Stimulated activated memory B cell treated with anti-CD40 and anti-IgM and Interleukin-4, amounts not matched to agents 10 μg/mL and 1 μg/mL and 100 μg/mL, for 72 hours (primary cell): Measurements from ENCODE around the gene PIGS.
A peak's percentile ranks its signal among the peaks of the same experiment; 100 is the strongest.

Experiments used
- ATAC-seq: fragments of 150-1000 bp; cut with Tn5 transposase; 2 replicates; pipeline ENCODE4 v1.10.0; 2021
- H3K27ac Mint-ChIP-seq: one replicate; pipeline ENCODE4 v1.8.0; 2022; ENCODE audit warnings: mild to moderate bottlenecking, mixed read lengths
- H3K27me3 Mint-ChIP-seq: one replicate; pipeline ENCODE4 v1.8.0; 2022; ENCODE audit warnings: mixed read lengths
- H3K36me3 Mint-ChIP-seq: one replicate; pipeline ENCODE4 v1.8.0; 2022; ENCODE audit warnings: mixed read lengths
- H3K4me1 Mint-ChIP-seq: one replicate; pipeline ENCODE4 v1.8.0; 2022; ENCODE audit warnings: mixed read lengths
- H3K4me3 Mint-ChIP-seq: one replicate; pipeline ENCODE4 v1.8.0; 2022; ENCODE audit warnings: mild to moderate bottlenecking, moderate library complexity, mixed read lengths
- H3K9me3 Mint-ChIP-seq: one replicate; pipeline ENCODE4 v1.8.0; 2022; ENCODE audit warnings: mixed read lengths

Gene PIGS

DNA sequence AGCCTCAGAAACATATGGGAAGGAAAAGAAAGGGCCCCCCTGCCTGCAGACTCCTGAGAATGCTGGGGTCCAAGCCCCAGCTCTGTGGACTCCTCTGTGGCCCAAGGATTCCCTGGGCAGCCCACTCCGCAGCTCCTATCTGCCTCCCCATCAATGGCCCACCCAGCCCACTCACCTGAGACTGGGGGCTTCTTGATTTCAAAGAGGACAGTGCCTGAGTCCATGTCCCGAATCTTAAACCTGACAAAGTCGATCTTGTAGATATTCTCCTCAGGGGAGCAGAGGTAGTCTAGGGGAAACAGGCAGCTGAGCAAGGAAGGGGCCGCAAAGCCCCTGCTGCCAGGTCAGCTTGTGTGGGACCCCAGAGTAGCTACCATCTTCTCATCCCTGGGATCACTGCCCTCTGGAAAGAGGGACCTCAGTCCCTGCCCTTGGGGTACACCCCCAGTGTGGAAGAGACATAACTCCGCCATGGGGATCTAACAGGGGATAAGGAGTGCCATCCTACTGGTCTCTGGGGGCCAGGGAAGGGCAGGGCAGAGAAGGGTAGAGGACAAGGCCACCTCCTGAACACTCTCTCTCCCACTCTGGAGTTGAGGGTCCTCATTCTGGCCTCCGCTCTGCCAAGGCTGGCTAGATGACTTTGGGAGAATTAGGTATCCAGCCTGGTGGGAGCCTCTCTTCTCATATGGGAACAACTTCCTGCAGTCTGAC lies 22.8 kb downstream of the PIGS start:
- Mint-ChIP-seq H3K36me3 (peaks cover 18% of the 10 kb centered on the region), H3K4me1 (peaks cover 83% of the 10 kb centered on the region), H3K27me3 (no peaks in the 10 kb centered on the region)

DNA sequence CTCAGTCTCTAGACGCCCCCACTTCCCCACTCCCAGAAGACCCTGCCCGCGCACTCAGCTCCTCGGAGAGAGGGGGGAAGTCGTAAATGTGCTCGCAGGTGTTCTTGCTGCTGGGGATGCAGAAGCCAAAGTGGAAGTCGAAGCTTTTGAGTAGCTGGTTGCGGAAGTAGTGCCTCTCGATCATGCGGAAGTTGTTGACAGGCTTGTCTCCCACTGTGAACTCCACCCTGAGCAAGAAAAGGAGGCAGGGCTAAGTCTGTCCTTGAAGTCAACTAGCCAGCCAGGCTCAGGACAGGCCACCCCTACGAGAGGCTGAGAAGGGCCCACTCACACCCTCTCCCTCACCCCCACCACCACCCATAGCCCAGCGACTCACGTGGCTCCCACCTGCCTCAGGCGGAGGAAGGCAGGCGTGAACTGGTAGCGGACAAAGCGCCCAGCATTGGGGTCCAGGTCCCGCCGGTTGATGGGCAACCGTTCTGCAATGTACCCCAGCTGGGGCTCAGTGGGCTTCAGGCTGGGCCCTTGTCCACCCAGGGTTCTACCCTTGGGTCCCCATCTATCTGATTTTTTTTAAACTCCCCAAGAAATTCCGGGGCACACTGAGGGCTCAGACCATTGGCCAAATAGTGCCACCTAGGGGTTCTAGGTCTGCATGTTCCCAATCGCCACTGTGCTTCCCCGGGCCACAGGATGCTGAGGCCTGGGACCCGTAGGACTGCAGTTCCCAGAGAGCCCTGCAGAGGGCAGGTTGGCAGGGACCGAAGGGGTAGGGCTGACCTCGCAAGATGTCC lies 23.5 kb downstream of the PIGS start:
- H3K27ac Mint-ChIP-seq, result peak overlapping the region; percentile 86
- peaks cover 82% of the 10 kb centered on the region for H3K4me1 Mint-ChIP-seq
- peak; percentile 64 for ATAC-seq
- H3K27me3 Mint-ChIP-seq, result no peaks in the 10 kb centered on the region
- peak overlapping the region; percentile 38 for H3K4me3 Mint-ChIP-seq
- H3K36me3 Mint-ChIP-seq, result peaks cover 11% of the 10 kb centered on the region
- H3K9me3 Mint-ChIP-seq, result no peaks in the 10 kb centered on the region

More for the DNA sequence above, 22.8 kb downstream of the PIGS start:
- Mint-ChIP-seq H3K9me3 (no peaks in the 10 kb centered on the region), H3K4me3 (peak overlapping the region; percentile 38), H3K27ac (peak overlapping the region; percentile 86)
- no peak for ATAC-seq

DNA sequence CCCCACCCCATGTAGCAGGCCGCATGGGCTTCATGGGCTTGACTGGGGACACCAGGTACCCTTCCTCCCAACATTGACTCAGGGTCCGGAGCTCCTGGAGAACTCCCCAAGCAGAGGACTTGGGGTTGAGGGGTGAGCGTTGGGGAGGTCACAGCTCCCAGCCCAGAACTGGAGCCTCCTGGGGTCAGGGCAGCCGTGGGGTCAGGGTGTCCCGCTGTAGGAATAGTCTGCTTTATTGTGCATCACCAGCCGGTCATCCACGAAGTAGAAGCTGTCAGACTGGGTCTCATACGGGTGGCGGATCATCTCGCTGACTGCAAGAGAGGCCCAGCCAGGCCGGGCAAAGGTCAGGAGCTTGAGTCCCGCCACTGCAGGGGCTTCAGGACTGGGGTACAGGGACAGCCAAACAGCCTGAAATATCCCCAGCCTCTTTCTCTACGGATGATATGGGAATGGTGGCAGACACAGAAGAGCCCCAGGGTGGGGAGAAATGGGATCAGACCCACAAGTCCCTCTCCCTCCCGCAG lies 24.2 kb downstream of the PIGS start:
- Mint-ChIP-seq H3K27me3 (no peaks in the 10 kb centered on the region), H3K4me1 (peaks cover 78% of the 10 kb centered on the region), H3K27ac (peak overlapping the region; percentile 86), H3K9me3 (no peaks in the 10 kb centered on the region), H3K4me3 (peak overlapping the region; percentile 38), H3K36me3 (peaks cover 9% of the 10 kb centered on the region)
- ATAC-seq, result no peak

DNA sequence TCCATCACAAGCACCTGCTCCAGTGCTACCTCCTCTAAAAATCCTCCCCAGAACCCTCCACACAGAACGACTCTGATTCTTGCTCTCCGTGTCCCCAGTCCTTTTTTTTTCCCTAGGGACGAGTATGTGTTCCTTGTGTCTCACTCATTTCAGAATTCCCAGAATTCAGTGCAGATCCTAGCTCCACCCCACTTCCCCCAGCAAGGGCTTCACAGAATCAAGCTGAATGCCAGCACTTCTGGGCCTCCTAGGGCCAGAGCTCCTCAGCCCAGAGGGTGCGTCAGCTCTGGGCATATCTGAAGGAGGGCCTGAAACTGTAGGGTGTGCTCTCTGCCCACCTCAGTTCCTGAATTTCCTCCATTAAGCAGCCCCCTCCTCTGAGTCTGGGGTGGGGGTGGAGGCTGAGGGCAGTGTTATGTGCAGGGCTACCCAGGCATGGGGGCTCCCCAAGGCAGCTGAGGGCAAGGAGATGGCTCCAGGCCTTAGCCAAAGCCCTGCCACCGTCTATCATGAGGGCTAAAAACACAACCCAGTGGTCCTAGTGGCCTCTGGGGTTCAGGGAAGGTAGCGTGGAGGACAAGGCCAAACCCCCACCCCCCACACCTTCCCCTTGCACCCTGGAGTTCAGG lies 25.4 kb downstream of the PIGS start:
- Mint-ChIP-seq H3K4me3 (no peak overlapping the region), H3K27me3 (no peaks in the 10 kb centered on the region), H3K9me3 (no peaks in the 10 kb centered on the region), H3K36me3 (peaks cover 4% of the 10 kb centered on the region), H3K27ac (peak overlapping the region; percentile 8), H3K4me1 (peaks cover 65% of the 10 kb centered on the region)
- ATAC-seq, result no peak

DNA sequence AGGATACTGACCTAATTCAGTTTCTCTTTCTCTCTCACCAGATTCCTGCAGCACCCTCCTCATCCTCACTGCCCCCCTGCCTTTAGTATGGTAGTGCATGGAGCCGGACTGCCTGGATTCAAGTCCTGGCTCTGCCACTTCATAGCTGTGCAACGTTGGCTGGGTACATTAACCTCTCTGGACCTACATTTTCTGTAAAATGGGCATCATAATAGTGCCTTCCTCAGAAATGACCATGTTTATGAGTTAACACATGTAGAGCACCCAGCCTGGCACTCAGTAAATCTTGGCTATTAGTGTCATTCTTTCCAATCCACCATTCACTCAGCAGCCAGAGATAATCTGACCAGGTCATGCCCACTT lies 26.2 kb downstream of the PIGS start:
- Mint-ChIP-seq H3K27ac (no peak overlapping the region), H3K4me3 (no peak overlapping the region), H3K4me1 (peaks cover 57% of the 10 kb centered on the region), H3K9me3 (no peaks in the 10 kb centered on the region), H3K27me3 (no peaks in the 10 kb centered on the region), H3K36me3 (peaks cover 4% of the 10 kb centered on the region)
- no peak for ATAC-seq

DNA sequence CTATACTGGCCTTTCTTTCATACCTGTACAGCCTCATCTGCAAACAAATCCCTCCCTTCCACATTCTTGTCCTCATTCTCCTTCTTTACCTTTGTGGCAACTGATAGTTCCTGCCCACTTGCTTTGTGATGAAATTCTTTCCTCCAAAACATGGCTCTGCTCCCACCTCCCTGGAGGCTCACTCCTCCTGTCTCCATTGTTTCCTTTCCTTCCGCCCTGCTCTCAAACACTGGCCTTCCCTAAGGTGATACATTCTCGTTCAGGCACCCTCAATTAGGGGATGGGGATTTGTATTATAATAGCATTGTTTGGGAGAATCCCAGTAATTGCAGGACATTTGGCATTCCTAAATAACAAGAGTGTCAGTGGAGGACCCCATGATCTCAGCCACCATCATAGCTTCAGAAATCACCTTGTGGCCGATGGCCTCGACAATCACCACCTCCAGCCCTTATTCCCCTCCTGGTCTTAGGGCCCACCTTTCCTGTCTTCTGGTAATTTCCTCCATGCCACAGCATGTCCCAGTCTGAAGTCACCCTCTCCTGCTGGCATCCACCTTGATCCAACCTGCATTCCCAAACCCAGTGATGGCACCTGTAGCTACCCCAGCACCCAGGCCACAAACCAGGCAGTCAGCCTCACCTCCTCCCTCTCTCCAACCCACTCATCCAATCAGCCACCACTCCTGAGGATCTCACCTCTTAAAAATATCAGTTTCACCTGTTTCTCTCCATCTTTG lies 26.8 kb downstream of the PIGS start:
- Mint-ChIP-seq H3K4me3 (no peak overlapping the region), H3K27ac (no peak overlapping the region), H3K36me3 (peaks cover 4% of the 10 kb centered on the region), H3K9me3 (no peaks in the 10 kb centered on the region), H3K4me1 (peaks cover 52% of the 10 kb centered on the region), H3K27me3 (no peaks in the 10 kb centered on the region)
- ATAC-seq, result no peak

DNA sequence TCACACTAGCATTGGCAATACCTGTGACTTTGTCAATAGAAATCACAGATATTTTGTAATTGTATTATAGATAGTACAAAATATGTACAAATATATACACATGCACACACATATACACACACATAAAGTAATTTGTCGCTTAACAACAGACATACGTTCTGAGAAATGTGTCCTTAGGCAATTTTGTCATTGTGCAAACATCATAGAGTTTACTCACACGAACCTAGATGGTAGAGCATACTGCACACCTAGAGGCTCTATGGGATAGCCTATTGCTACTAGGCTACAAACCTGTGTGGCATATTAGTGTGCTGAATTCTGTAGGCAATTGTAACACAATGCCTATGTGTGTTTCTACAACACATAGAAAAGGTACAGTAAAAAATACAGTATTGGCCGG lies 29.9 kb downstream of the PIGS start:
- H3K4me1 Mint-ChIP-seq, result peaks cover 28% of the 10 kb centered on the region

DNA sequence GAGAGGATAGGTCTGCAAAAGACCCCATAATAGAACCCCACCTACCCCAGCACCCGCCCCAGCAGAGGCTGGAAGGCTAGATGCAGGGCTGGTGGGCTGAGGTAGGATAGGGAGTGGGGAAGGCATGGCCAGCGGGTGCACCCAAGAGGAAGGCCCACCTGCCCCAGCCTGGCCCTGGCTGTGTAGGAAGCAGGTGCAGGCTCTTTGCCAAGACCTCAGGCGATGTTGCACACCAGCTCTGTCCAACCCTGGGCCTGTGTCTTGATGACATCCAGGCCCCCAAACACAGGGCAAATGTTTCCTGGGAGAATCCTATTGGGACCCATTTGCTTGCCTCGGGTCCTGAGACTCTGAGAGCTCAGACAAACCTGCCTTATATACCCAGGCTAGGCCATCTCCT lies 31.1 kb downstream of the PIGS start:
- H3K4me3 Mint-ChIP-seq, result no peak overlapping the region
- ATAC-seq, result no peak
- peaks cover 23% of the 10 kb centered on the region for H3K4me1 Mint-ChIP-seq
- H3K36me3 Mint-ChIP-seq, result no peaks in the 10 kb centered on the region
- no peaks in the 10 kb centered on the region for H3K27me3 Mint-ChIP-seq
- no peak overlapping the region for H3K27ac Mint-ChIP-seq
- no peaks in the 10 kb centered on the region for H3K9me3 Mint-ChIP-seq

More for the DNA sequence above, 29.9 kb downstream of the PIGS start:
- Mint-ChIP-seq H3K36me3 (peaks cover 4% of the 10 kb centered on the region), H3K9me3 (no peaks in the 10 kb centered on the region), H3K27ac (no peak overlapping the region), H3K27me3 (no peaks in the 10 kb centered on the region), H3K4me3 (no peak overlapping the region)
- no peak for ATAC-seq

DNA sequence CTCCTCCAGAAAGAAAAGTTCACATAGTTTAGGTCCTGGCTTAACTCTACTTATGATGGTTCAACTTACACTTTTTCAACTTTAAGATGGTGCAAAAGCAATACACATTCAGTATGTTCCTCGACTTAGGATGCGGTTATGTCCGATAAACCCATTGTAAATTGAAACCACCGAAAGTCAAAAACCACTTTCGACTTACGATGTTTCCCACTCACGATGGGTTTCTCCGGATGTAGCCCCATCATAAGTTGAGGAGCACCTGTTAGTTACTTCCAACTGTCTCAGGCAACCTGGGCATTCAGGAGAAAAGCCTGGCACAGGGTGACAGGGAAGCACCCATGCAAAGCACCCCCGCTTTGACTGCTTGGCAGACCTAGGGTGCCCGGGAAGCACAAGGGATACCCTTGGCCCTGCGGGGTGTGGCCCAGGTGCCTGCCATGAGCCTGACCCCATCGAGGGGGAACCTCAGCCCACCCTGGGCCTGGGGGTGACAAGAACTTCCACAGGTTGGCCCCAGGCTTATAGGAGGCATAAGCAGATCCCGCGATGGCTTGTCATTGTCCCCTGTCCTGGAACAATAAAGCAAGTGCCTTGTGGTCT lies 32.9 kb downstream of the PIGS start:
- Mint-ChIP-seq H3K9me3 (no peaks in the 10 kb centered on the region), H3K4me1 (peaks cover 4% of the 10 kb centered on the region), H3K27me3 (no peaks in the 10 kb centered on the region), H3K36me3 (no peaks in the 10 kb centered on the region), H3K27ac (no peak overlapping the region), H3K4me3 (no peak overlapping the region)
- ATAC-seq, result no peak

DNA sequence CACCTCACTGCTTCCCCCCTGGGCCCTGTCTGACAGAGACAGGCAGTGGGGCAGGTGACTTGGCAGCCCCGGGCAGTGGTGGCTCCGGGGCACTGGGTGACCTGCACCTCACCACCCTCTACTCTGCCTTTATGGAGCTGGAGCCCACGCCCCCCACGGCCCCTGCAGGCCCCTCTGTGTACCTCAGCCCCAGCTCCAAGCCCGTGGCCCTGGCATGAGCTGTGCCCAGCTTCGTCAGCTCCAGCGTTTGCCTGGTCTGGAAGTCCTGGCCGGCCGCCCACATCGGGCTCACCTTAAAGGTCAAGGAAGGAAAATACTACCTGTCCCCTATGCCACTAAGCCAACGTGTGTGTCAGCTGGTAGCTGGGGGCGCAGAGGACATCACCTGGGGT lies 34.1 kb downstream of the PIGS start:
- no peak overlapping the region for H3K4me3 Mint-ChIP-seq
- no peak overlapping the region for H3K27ac Mint-ChIP-seq
- no peaks in the 10 kb centered on the region for H3K27me3 Mint-ChIP-seq
- H3K9me3 Mint-ChIP-seq, result no peaks in the 10 kb centered on the region
- no peak for ATAC-seq
- H3K4me1 Mint-ChIP-seq, result no peaks in the 10 kb centered on the region
- H3K36me3 Mint-ChIP-seq, result no peaks in the 10 kb centered on the region

DNA sequence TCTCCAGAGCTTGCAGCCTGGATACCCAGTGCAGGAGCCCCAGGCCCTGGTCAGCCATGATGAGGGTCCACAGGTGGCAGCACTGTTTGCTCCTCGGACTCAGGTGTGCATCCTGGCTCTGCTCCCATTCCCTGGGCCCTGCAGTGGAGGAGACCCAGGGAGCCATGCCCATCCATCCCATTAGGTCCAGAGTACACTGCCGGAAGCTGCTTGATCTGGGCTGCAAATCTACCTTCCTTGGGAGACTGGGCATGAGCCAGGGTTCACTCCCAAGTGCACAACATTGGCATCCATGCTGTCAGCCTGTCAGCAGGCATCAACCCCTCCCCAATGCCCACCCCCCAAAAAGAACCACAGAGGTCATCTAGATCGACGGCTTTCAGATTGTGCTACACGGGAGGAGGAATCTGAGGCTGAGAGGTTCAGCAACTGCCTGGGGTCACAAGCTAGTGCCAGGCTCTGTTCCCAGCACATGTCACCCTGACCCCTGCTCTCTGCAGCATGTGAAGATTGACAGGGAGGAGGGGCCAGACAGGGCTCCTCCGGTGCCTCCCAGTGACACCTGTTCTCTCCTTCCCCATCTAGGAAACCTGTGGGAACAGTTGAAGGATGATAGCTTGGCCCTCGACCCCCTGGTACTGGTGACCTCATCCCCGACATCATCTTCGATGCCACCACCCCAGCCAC lies 34.6 kb downstream of the PIGS start:
- Mint-ChIP-seq H3K36me3 (no peaks in the 10 kb centered on the region), H3K4me1 (no peaks in the 10 kb centered on the region), H3K4me3 (no peak overlapping the region), H3K9me3 (no peaks in the 10 kb centered on the region), H3K27ac (no peak overlapping the region), H3K27me3 (no peaks in the 10 kb centered on the region)
- ATAC-seq, result no peak

DNA sequence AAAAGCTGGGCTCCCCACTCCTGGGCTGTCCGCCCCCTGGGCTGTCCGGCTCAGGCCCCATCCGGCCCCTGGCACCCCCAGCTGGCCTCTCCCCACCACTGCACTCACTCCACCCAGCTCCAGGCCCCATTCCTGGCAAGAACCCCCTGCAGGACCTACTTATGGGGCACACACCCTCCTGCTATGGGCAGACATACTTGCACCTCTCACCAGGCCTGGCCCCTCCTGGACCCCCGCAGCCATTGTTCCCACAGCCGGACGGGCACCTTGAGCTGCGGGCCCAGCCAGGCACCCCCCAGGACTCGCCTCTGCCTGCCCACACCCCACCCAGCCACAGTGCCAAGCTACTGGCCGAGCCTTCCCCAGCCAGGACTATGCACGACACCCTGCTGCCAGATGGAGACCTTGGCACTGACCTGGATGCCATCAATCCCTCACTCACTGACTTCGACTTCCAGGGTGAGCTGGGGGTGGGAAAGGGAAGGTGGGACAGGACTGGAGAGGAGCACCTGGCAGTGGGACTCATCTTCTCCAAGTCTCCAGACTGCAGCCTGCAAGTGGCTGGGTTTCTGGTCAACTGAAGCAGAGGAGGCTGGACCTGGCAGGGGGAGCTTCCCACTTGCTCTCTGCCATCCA lies 36.5 kb downstream of the PIGS start:
- no peaks in the 10 kb centered on the region for H3K36me3 Mint-ChIP-seq
- no peaks in the 10 kb centered on the region for H3K9me3 Mint-ChIP-seq
- H3K27ac Mint-ChIP-seq, result no peak overlapping the region
- H3K4me3 Mint-ChIP-seq, result no peak overlapping the region
- no peaks in the 10 kb centered on the region for H3K4me1 Mint-ChIP-seq
- ATAC-seq, result no peak
- no peaks in the 10 kb centered on the region for H3K27me3 Mint-ChIP-seq

DNA sequence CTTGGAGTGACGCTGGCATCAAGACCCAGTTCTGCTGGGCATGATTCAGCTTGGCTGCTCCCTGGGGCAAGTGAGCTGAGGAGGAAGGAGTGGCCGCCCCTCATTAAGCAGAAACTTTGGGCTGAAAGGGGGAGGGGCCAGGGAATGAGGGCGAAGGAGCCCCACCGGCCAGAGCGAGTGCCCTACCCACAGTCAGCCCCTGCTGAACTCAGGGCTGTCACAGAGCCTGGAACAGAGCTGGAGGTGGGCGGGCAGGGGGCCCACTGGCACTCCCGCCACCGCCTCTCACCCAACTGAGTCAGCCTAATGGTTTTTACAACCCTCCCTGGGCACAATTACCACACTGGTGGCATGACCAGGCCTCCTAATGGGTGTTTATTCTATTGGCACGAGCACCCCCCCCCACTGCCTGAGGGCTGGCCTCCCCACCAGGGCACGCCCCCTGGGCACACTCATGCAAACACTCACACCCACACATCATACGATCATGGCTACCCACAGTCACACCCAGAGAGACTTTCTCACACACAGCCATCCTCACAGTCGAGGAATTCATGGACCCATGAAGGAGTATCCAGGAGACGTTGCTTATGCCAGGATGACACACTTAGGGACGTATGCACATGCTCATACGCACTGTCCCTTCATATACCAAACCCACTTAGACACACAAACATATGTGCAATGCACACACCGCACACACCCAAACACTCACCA lies 38.1 kb downstream of the PIGS start:
- Mint-ChIP-seq H3K9me3 (no peaks in the 10 kb centered on the region), H3K27ac (no peak overlapping the region), H3K27me3 (no peaks in the 10 kb centered on the region), H3K36me3 (no peaks in the 10 kb centered on the region), H3K4me3 (no peak overlapping the region), H3K4me1 (no peaks in the 10 kb centered on the region)
- ATAC-seq, result no peak
